Progenitor cell of endocrine pancreas (in vitro differentiated cells): ENCODE data around the gene RPTOR. TPM values are rescaled to one million over a fixed set of nuclear protein-coding genes. Genes with fewer than 3 reads are reported as not detected.

Experiments used
- DNase-seq: peaks from one replicate; pipeline ENCODE4 v3.0.0; 2021; ENCODE audit warnings: low spot score; ENCODE audit not compliant: unreplicated experiment
- H3K27ac Mint-ChIP-seq: 2 replicates; pipeline ENCODE4 v1.8.0; 2021; ENCODE audit warnings: mild to moderate bottlenecking, moderate library complexity, mixed read lengths
- H3K27me3 Mint-ChIP-seq: 2 replicates; pipeline ENCODE4 v1.8.0; 2021; ENCODE audit warnings: mixed read lengths
- H3K36me3 Mint-ChIP-seq: 2 replicates; pipeline ENCODE4 v1.8.0; 2022; ENCODE audit warnings: mixed read lengths; ENCODE audit not compliant: insufficient read depth
- H3K4me1 Mint-ChIP-seq: 2 replicates; pipeline ENCODE4 v1.8.0; 2021; ENCODE audit warnings: low read depth, mixed read lengths
- H3K4me3 Mint-ChIP-seq: 2 replicates; pipeline ENCODE4 v1.8.0; 2021; ENCODE audit warnings: low read depth, mild to moderate bottlenecking, moderate library complexity, mixed read lengths
- H3K9me3 Mint-ChIP-seq: 2 replicates; pipeline ENCODE4 v1.8.0; 2021; ENCODE audit warnings: low read depth, mixed read lengths
- CTCF ChIP-seq: fragments of 200-600 bp; sonication (generic); IDR thresholded peaks from one replicate; pipeline ENCODE4 v1.5.0; 2021; ENCODE audit warnings: antibody characterized with exemption, mild to moderate bottlenecking; ENCODE audit not compliant: unreplicated experiment
- total RNA-seq: library from RNA; stranded (reverse); gene quantifications from 2 replicates; pipeline ENCODE4 v1.2.1, GENCODE V29; 2021

RPTOR gene
- total RNA-seq, 1 donor from 2014 or later = 40.0 TPM

- peaks cover 3% of the 10 kb centered on the region for H3K36me3 Mint-ChIP-seq
- H3K4me3 Mint-ChIP-seq = no peak overlapping the region
- no peak overlapping the region for H3K27ac Mint-ChIP-seq
- TF ChIP-seq CTCF = no peak
- no peaks in the 10 kb centered on the region for H3K27me3 Mint-ChIP-seq
- H3K4me1 Mint-ChIP-seq = peaks cover 10% of the 10 kb centered on the region
- no peaks in the 10 kb centered on the region for H3K9me3 Mint-ChIP-seq
- no peak for DNase-seq
Measured at GRCh38 chr17:80558046-80558445, 13.4 kb downstream of the RPTOR start.

- H3K9me3 Mint-ChIP-seq = no peaks in the 10 kb centered on the region
- no peaks in the 10 kb centered on the region for H3K27me3 Mint-ChIP-seq
- DNase-seq = no peak
- H3K4me1 Mint-ChIP-seq = peaks cover 10% of the 10 kb centered on the region
- H3K36me3 Mint-ChIP-seq = peaks cover 3% of the 10 kb centered on the region
- peak overlapping the region; percentile 76 for H3K27ac Mint-ChIP-seq
- TF ChIP-seq CTCF = no peak
- H3K4me3 Mint-ChIP-seq = no peak overlapping the region
Measured at GRCh38 chr17:80559825-80560251, 15.2 kb downstream of the RPTOR start.

GRCh38 chr17:80561541-80562114, 17.0 kb downstream of the RPTOR start:
- Mint-ChIP-seq H3K27me3 (no peaks in the 10 kb centered on the region), H3K4me1 (peaks cover 13% of the 10 kb centered on the region), H3K9me3 (no peaks in the 10 kb centered on the region), H3K4me3 (no peak overlapping the region), H3K36me3 (peaks cover 2% of the 10 kb centered on the region), H3K27ac (peak overlapping the region; percentile 19)
- DNase-seq = no peak
- TF ChIP-seq CTCF = no peak

- Mint-ChIP-seq H3K4me1 (peaks cover 13% of the 10 kb centered on the region), H3K4me3 (no peak overlapping the region), H3K36me3 (no peaks in the 10 kb centered on the region), H3K9me3 (no peaks in the 10 kb centered on the region), H3K27me3 (no peaks in the 10 kb centered on the region), H3K27ac (peak overlapping the region; percentile 80)
- TF ChIP-seq CTCF = no peak
- DNase-seq = no peak
Measured at GRCh38 chr17:80564545-80564944, 19.9 kb downstream of the RPTOR start.

- H3K4me1 Mint-ChIP-seq = peaks cover 10% of the 10 kb centered on the region
- no peak for TF ChIP-seq CTCF
- no peak overlapping the region for H3K4me3 Mint-ChIP-seq
- no peak overlapping the region for H3K27ac Mint-ChIP-seq
- H3K27me3 Mint-ChIP-seq = no peaks in the 10 kb centered on the region
- no peaks in the 10 kb centered on the region for H3K36me3 Mint-ChIP-seq
- no peak for DNase-seq
- no peaks in the 10 kb centered on the region for H3K9me3 Mint-ChIP-seq
Measured at GRCh38 chr17:80565343-80566053, 20.9 kb downstream of the RPTOR start.
